HG03039 (cell line): ENCODE results near the gene DLX6.
A peak's percentile ranks its signal among the peaks of the same experiment; 100 is the strongest.
"Not testable (repeated sequence)": the region's sequence is repeated elsewhere in the genome, so short reads cannot be mapped to it uniquely, and the experiment has no call there.

ENCODE experiments used
- ATAC-seq: cut with Tn5 transposase; IDR thresholded peaks from one replicate; pipeline ENCODE4 v1.9.1; 2021; ENCODE audit warnings: mild to moderate bottlenecking, moderate library complexity; ENCODE audit not compliant: unreplicated experiment

Gene DLX6

GRCh38 chr7:97021747-97022490 is 16.6 kb downstream of the DLX6 start:
- no peak for ATAC-seq

- ATAC-seq, result no peak
Measured at GRCh38 chr7:97022491-97023306, 17.3 kb downstream of the DLX6 start.

GRCh38 chr7:97024209-97025129 is 19.1 kb downstream of the DLX6 start, which contains the start of gene DLX5:
Gene DLX5, minus strand, starts transcription at chr7:97024831. Its CDS starts 208 bp downstream, at chr7:97024623.
- no peak for ATAC-seq

GRCh38 chr7:97025130-97025499 is 19.8 kb downstream of the DLX6 start:
- ATAC-seq, result no peak

GRCh38 chr7:97025983-97026714 is 20.8 kb downstream of the DLX6 start:
- ATAC-seq, result no peak

GRCh38 chr7:97026715-97027426 is 21.5 kb downstream of the DLX6 start:
- ATAC-seq, result no peak

GRCh38 chr7:97027427-97028234 is 22.3 kb downstream of the DLX6 start:
- peak; percentile 81 for ATAC-seq

- ATAC-seq, result not testable (repeated sequence)
Measured at GRCh38 chr7:97034213-97034852, 29.0 kb downstream of the DLX6 start.

- ATAC-seq, result no peak
Measured at GRCh38 chr7:97039374-97040065, 34.2 kb downstream of the DLX6 start.

GRCh38 chr7:97043281-97043680 is 37.9 kb downstream of the DLX6 start:
- ATAC-seq, result no peak
